Fibroblast of pulmonary artery (primary cell): Measurements from ENCODE around the gene PRKCE.

Experiments
- DNase-seq: peaks from one replicate; pipeline ENCODE4 v3.0.0-alpha.2; 2010; ENCODE audit warnings: low read depth
- H3K4me3 ChIP-seq: replicated peaks from 2 replicates; pipeline ENCODE4 v1.5.1; 2011; ENCODE audit warnings: low read depth, mild to moderate bottlenecking, control low read depth, low read length, moderate library complexity
- TF ChIP-seq, protein P1 (sequence below): IDR thresholded peaks from 2 replicates; pipeline ENCODE4 v1.5.1; 2011; ENCODE audit warnings: mild to moderate bottlenecking, control low read depth, low read length, inconsistent platforms; ENCODE audit errors: missing control alignments

The PRKCE gene

DNA sequence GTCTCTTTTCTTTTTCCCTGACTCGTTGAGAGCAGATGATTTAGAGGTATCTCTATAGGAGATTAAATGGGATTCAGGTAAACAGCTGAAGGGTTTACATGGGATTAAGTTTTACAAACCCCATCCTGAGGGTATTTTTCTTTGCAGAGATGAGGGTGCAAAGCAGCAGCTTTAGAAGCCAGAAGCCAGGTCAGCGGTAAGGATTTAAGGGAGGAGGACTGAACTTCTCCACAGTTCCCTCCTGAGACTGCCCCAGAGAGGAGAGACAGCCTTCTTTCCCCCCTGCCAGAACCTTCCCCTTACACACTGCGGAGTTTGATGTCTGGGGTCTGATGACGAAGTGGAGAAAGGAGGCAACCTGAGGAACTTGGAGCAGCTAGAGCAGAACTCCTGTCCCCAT, 220.1 kb downstream of the PRKCE start:
- TF ChIP-seq, protein P1, sequence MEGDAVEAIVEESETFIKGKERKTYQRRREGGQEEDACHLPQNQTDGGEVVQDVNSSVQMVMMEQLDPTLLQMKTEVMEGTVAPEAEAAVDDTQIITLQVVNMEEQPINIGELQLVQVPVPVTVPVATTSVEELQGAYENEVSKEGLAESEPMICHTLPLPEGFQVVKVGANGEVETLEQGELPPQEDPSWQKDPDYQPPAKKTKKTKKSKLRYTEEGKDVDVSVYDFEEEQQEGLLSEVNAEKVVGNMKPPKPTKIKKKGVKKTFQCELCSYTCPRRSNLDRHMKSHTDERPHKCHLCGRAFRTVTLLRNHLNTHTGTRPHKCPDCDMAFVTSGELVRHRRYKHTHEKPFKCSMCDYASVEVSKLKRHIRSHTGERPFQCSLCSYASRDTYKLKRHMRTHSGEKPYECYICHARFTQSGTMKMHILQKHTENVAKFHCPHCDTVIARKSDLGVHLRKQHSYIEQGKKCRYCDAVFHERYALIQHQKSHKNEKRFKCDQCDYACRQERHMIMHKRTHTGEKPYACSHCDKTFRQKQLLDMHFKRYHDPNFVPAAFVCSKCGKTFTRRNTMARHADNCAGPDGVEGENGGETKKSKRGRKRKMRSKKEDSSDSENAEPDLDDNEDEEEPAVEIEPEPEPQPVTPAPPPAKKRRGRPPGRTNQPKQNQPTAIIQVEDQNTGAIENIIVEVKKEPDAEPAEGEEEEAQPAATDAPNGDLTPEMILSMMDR, result no peak
- no peak overlapping the region for H3K4me3 ChIP-seq
- no peak for DNase-seq

DNA sequence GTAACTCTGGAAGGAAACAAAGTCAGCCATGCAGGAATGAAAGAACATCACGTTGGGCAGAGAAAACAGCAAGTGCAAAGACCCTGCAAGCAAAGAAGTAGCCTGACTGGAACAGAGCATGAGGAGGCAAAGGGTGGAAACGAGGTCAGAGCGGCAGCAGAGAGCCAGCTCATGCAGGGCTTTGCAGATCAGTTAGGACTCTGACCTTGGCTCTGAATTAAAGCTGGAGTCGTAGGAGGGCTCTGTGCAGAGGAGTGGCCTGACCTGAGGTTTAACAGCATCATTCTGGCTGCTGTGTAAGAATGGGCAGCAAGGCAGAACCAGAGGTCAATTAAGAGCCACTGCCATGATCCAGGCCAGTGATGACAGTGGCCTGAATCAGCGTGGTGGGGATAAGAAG, 220.7 kb downstream of the PRKCE start:
- TF ChIP-seq, protein P1, result no peak
- DNase-seq, result no peak

DNA sequence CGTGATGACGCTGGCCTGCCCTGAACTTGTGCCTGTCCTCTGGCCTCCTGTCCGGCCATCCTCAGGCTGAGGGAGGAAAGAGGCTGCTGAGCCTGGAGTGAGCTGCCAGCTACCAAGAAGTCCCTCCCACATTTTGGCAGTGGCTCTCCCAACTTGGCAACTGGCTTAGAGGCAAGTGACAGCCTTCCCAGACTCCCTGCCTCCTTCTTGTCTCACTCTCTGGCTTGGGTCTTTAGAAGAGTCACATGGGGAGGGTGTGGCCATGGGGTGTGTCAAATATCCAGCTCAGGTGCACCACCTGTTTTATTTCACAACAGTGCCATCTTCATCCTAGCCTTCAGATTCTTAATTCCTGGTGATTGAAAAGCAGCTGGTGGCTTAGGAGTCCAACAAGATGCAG, 222.9 kb downstream of the PRKCE start:
- H3K4me3 ChIP-seq, result no peak overlapping the region
- DNase-seq, result no peak
- TF ChIP-seq, protein P1, result no peak

More for the DNA sequence above, 220.7 kb downstream of the PRKCE start:
- H3K4me3 ChIP-seq, result no peak overlapping the region

DNA sequence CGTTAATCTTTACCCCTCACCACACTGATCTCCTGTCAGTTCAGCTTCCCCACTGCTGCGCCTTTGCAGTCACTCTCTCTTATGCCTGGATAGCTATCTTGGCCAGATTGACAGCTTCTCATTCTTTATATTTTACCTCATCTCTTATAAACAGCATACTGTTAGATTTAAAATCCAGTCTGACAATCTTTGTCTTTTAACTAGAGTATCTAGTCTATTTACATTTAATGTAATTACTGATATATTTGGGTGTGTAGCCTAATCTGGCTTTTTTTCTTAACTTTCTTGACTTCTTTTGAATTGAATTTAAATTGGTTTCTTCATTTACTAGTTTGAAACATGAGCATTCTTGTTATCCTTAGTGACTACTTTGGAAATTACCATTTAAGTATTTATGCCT, 225.1 kb downstream of the PRKCE start:
- no peak for DNase-seq
- H3K4me3 ChIP-seq, result no peak overlapping the region
- TF ChIP-seq, protein P1, result no peak

DNA sequence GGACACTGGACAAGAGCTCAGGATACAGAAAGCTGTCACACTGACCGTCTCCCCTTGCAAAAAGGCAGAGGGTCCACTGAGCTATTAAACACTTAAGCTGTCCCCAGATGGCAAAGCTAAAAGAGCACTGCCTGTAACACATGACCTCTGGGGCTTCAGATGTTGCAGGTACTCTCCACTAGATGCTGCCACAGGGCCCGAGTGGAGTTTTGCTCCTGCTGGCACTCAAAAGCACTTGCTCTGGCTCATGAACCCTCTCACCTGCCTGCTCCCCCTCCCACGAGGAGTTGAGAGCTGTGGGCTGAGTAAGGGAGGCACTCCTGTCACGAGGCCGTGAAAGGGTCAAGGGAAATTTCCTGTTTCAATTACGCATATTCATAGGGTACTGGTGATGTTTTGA, 227.9 kb downstream of the PRKCE start:
- TF ChIP-seq, protein P1, result no peak
- no peak overlapping the region for H3K4me3 ChIP-seq
- no peak for DNase-seq

DNA sequence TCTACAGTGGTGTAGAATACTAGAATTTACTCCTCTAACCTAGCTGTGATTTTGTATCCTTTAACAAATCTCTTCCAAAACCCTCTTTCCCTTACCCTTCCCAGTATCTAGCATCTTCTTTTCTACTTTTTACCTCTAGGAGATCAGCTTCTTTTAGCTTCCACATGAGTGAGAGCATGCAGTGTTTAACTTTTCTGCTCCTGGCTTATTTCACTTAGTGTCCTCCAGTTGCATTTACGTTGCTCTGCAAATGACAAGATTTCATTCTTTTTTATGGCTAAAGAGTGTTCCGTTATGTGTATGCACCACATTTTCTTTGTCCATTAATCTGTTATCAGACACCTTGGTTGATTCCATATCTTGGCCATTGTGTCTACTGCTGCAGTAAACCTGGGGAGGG, 228.5 kb downstream of the PRKCE start:
- TF ChIP-seq, protein P1, result no peak
- DNase-seq, result no peak
- no peak overlapping the region for H3K4me3 ChIP-seq

DNA sequence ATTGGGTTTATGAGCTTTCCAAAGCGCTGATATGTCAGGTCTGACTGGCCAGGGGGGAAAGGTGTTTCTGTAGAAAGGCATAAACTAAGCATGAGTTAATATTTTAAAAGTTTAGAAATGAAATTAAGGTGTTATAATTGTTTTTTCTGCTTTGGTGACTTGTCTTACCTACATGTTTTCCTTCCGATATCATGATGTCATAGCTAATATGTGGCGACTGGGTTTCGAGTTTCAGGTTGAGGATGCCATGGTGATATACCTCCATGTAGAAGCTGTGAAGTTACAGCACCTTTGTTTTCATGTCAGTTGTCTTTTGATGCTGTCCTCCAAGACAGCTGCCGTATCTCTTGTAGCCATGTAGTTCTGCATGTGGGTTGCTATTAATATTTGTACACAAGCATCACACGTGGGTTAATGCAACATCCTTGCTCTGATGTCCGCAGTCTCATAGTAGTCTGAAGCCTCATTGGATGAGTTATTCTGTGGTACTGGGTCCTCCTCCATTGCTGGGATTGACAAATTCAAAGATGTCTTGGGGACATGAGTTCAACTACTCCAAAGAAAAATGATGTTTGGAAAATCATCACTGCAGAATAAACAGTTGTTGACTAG, 230.6 kb downstream of the PRKCE start:
- DNase-seq, result no peak
- H3K4me3 ChIP-seq, result no peak overlapping the region
- TF ChIP-seq, protein P1, result no peak
